HepG2 (cell line): ENCODE measurements around the gene ZMYND10. TPM values are rescaled to one million over a fixed set of nuclear protein-coding genes. Genes with fewer than 3 reads are reported as not detected.
A peak's percentile ranks its signal among the peaks of the same experiment; 100 is the strongest.

Experiments
- ARID2 ChIP-seq: sonication (generic); formaldehyde crosslinking; IDR thresholded peaks from 2 replicates; pipeline ENCODE4 v1.8.1; 2022; ENCODE audit warnings: mild to moderate bottlenecking, missing genetic modification reagents, borderline replicate concordance
- CCDC6 ChIP-seq: sonication (generic); formaldehyde crosslinking; IDR thresholded peaks from 2 replicates; pipeline ENCODE4 v1.8.1; 2022; ENCODE audit warnings: mild to moderate bottlenecking, missing genetic modification reagents, moderate library complexity
- EEA1 ChIP-seq: sonication (generic); formaldehyde crosslinking; IDR thresholded peaks from 2 replicates; pipeline ENCODE4 v1.5.1; 2020; ENCODE audit warnings: mild to moderate bottlenecking, missing genetic modification reagents, borderline replicate concordance
- FOXA1 ChIP-seq, 2 experiments: fragments of 450-650 bp in 1 of 2; sonication (generic) in 1 of 2; formaldehyde crosslinking in 1 of 2; IDR thresholded peaks; 2 replicates each; pipeline versions ENCODE4 v1.4.0 to v1.6.1; 2016 to 2020; ENCODE audit warnings: missing genetic modification reagents in 1 of 2
- FOXK2 ChIP-seq: fragments of 450-650 bp; IDR thresholded peaks from 2 replicates; pipeline ENCODE4 v1.6.1; 2016
- GLI4 ChIP-seq: sonication (generic); formaldehyde crosslinking; IDR thresholded peaks from 2 replicates; pipeline ENCODE4 v1.5.1; 2020; ENCODE audit warnings: missing genetic modification reagents, mild to moderate bottlenecking, moderate library complexity, borderline replicate concordance
- HNF4A ChIP-seq: sonication (generic); formaldehyde crosslinking; IDR thresholded peaks from 2 replicates; pipeline ENCODE4 v1.4.0; 2020; ENCODE audit warnings: missing genetic modification reagents
- KDM3A ChIP-seq: IDR thresholded peaks from 2 replicates; pipeline ENCODE4 v1.6.1; 2018; ENCODE audit warnings: low read depth, missing compliant biosample characterization
- MATR3 ChIP-seq: sonication (generic); formaldehyde crosslinking; IDR thresholded peaks from 2 replicates; pipeline ENCODE4 v1.4.0; 2020; ENCODE audit warnings: missing genetic modification reagents
- MEIS2 ChIP-seq: sonication (generic); formaldehyde crosslinking; IDR thresholded peaks from 2 replicates; pipeline ENCODE4 v1.9.0; 2021; ENCODE audit warnings: mild to moderate bottlenecking, missing genetic modification reagents
- MXD3 ChIP-seq: IDR thresholded peaks from 2 replicates; pipeline ENCODE4 v1.6.1; 2016; ENCODE audit warnings: mild to moderate bottlenecking, missing biosample characterization, missing genetic modification reagents
- MYPOP ChIP-seq: sonication (generic); formaldehyde crosslinking; IDR thresholded peaks from 2 replicates; pipeline ENCODE4 v1.8.1; 2023; ENCODE audit warnings: mild to moderate bottlenecking, moderate library complexity, missing genetic modification reagents
- NR2C2 ChIP-seq: sonication (generic); formaldehyde crosslinking; IDR thresholded peaks from 2 replicates; pipeline ENCODE4 v1.4.0; 2020; ENCODE audit warnings: missing genetic modification reagents, mild to moderate bottlenecking, moderate library complexity, borderline replicate concordance
- PREB ChIP-seq: sonication (generic); formaldehyde crosslinking; IDR thresholded peaks from 2 replicates; pipeline ENCODE4 v1.4.0; 2020; ENCODE audit warnings: missing genetic modification reagents
- SOX13 ChIP-seq, 3 experiments: fragments of 450-650 bp in 1 of 3; sonication (generic) in 1 of 3; formaldehyde crosslinking in 1 of 3; IDR thresholded peaks in 2 of 3; conservative IDR thresholded peaks in 1 of 3; 2 replicates each; pipeline versions ENCODE4 v1.5.0 to v1.6.1; 2016 to 2020; ENCODE audit warnings: antibody characterized with exemption in 1 of 3, mild to moderate bottlenecking in 1 of 3, missing compliant biosample characterization in 1 of 3, missing genetic modification reagents in 1 of 3, moderate library complexity in 1 of 3
- SP5 ChIP-seq: IDR thresholded peaks from 2 replicates; pipeline ENCODE4 v1.6.1; 2016; ENCODE audit warnings: low read depth, borderline replicate concordance
- TCF7L2 ChIP-seq: IDR thresholded peaks from 2 replicates; pipeline ENCODE4 v1.6.1; 2011; ENCODE audit warnings: mild to moderate bottlenecking, low read depth, low read length, moderate library complexity
- YY1 ChIP-seq: IDR thresholded peaks from 2 replicates; pipeline ENCODE4 v1.6.1; 2011; ENCODE audit warnings: low read length, low read depth, moderate library complexity, mild to moderate bottlenecking; ENCODE audit not compliant: insufficient read depth, insufficient replicate concordance
- ZFY ChIP-seq: sonication (generic); formaldehyde crosslinking; IDR thresholded peaks from 2 replicates; pipeline ENCODE4 v1.4.0; 2020; ENCODE audit warnings: missing genetic modification reagents
- ZMYM3 ChIP-seq: sonication (generic); formaldehyde crosslinking; IDR thresholded peaks from 2 replicates; pipeline ENCODE4 v1.5.1; 2020; ENCODE audit warnings: mild to moderate bottlenecking, missing genetic modification reagents
- ZNF3 ChIP-seq: IDR thresholded peaks from 2 replicates; pipeline ENCODE4 v1.7.0; 2017; ENCODE audit warnings: inconsistent platforms
- ZNF460 ChIP-seq: sonication (generic); formaldehyde crosslinking; IDR thresholded peaks from 2 replicates; pipeline ENCODE4 v1.5.1; 2020; ENCODE audit warnings: missing genetic modification reagents, mild to moderate bottlenecking, borderline replicate concordance
- ZNF616 ChIP-seq: sonication (generic); formaldehyde crosslinking; IDR thresholded peaks from 2 replicates; pipeline ENCODE4 v1.5.0; 2020; ENCODE audit warnings: low read depth, mild to moderate bottlenecking, missing genetic modification reagents
- ZNF710 ChIP-seq: sonication (generic); formaldehyde crosslinking; IDR thresholded peaks from 2 replicates; pipeline ENCODE4 v1.5.0; 2020; ENCODE audit warnings: mild to moderate bottlenecking, missing genetic modification reagents, borderline replicate concordance
- ZZZ3 ChIP-seq: sonication (generic); formaldehyde crosslinking; IDR thresholded peaks from 2 replicates; pipeline ENCODE4 v1.4.0; 2020; ENCODE audit warnings: missing genetic modification reagents, mild to moderate bottlenecking, borderline replicate concordance
- polyA plus RNA-seq, 8 experiments: library from polyadenylated mRNA; depleted of rRNA in 3 of 8; stranded (reverse) in 7 of 8; unstranded in 1 of 8; fragments of >200 nt; fragmentation: Illumina TruSeq in 4 of 8; extraction: Trizol in 4 of 8; gene quantifications; 2 replicates each; pipeline versions ENCODE4 v1.2.1 to v1.2.3, GENCODE V29; 2011 to 2016; ENCODE audit warnings: low read depth in 4 of 8, missing spikeins in 1 of 8, mixed read lengths in 1 of 8; ENCODE audit not compliant: insufficient read depth in 1 of 8
- total RNA-seq, 5 experiments: library from RNA; depleted of rRNA; stranded (reverse); fragments of >200 nt; fragmentation: Illumina TruSeq; extraction: Trizol; gene quantifications; 2 replicates each; pipeline ENCODE4 v1.2.3, GENCODE V29; 2016; ENCODE audit warnings: low read depth in 1 of 5

The ZMYND10 gene
- total and polyA plus RNA-seq, 2 of the 13 experiments (the other 11 are each of a cell fraction or from before 2014, with no cell fraction given) = 0.60 to 0.74 TPM

- TF ChIP-seq SP5 (CRISPR knock-in tag) = peak; percentile 76
- no peak for TF ChIP-seq ZMYM3 (CRISPR knock-in tag)
- TF ChIP-seq MYPOP (CRISPR knock-in tag) = 0 out of 2 replicates have a peak, but pooled peaks have one; percentile 31
- peak; percentile 85; the same call in 1 of the 2 replicates for TF ChIP-seq GLI4 (CRISPR knock-in tag)
- TF ChIP-seq MEIS2 = no peak
- 0 out of 2 replicates have a peak, but pooled peaks have one; percentile 37 for TF ChIP-seq PREB
- TF ChIP-seq ARID2 (CRISPR knock-in tag) = no peak
- TF ChIP-seq FOXA1 (IDR thresholded peaks at IDR 0.05) = no peak
- TF ChIP-seq FOXA1 (CRISPR knock-in tag; IDR thresholded peaks at IDR 0.05) = no peak; the same call in 1 of the 2 replicates
- no peak for TF ChIP-seq TCF7L2
- peak; percentile 88 for TF ChIP-seq MXD3
- peak; percentile 79 for TF ChIP-seq CCDC6 (CRISPR knock-in tag)
- TF ChIP-seq KDM3A (CRISPR knock-in tag) = no peak; the same call in 1 of the 2 replicates
- TF ChIP-seq ZNF616 (CRISPR knock-in tag) = peak; percentile 37; the same call in 1 of the 2 replicates
- TF ChIP-seq NR2C2 (CRISPR knock-in tag) = peak; percentile 67; the same call in 1 of the 2 replicates
- TF ChIP-seq FOXK2 = no peak
- TF ChIP-seq EEA1 (CRISPR knock-in tag) = no peak
- TF ChIP-seq ZNF3 (CRISPR knock-in tag) = no peak; the same call in 1 of the 2 replicates
- no peak for TF ChIP-seq ZZZ3 (CRISPR knock-in tag)
- no peak for TF ChIP-seq MATR3 (CRISPR knock-in tag)
- TF ChIP-seq ZFY = peak; percentile 92
- peak; percentile 34 for TF ChIP-seq YY1
- TF ChIP-seq ZNF710 (CRISPR knock-in tag) = peak; percentile 56; the same call in 1 of the 2 replicates
- TF ChIP-seq ZNF460 (CRISPR knock-in tag) = peak; percentile 71; the same call in 1 of the 2 replicates
- TF ChIP-seq SOX13 (IDR thresholded peaks at IDR 0.05) = no peak
- peak in 1 of 2 experiments; percentile 22; a peak in 1 of 4 replicates for TF ChIP-seq SOX13 (CRISPR knock-in tag; conservative IDR thresholded peaks at IDR 0.05 in 1 of 2, IDR thresholded peaks at IDR 0.05 in 1 of 2)
- peak; percentile 39; the same call in 1 of the 2 replicates for TF ChIP-seq HNF4A (CRISPR knock-in tag)
These were observed 42.3 kb downstream of the ZMYND10 start, which contains the start of gene HYAL1 (continued) for GRCh38 chr3:50303013-50303815.
